ENCODE measurements around the gene PSME2. TPM values are rescaled to one million over a fixed set of nuclear protein-coding genes. Genes with fewer than 3 reads are reported as not detected.
A peak's percentile ranks its signal among the peaks of the same experiment; 100 is the strongest.

Gene PSME2
- total and polyA plus RNA-seq, 9 of the 15 experiments (the other 6 are each of a cell fraction or from before 2014, with no cell fraction given) = 111 to 579 (median 159) TPM

DNA sequence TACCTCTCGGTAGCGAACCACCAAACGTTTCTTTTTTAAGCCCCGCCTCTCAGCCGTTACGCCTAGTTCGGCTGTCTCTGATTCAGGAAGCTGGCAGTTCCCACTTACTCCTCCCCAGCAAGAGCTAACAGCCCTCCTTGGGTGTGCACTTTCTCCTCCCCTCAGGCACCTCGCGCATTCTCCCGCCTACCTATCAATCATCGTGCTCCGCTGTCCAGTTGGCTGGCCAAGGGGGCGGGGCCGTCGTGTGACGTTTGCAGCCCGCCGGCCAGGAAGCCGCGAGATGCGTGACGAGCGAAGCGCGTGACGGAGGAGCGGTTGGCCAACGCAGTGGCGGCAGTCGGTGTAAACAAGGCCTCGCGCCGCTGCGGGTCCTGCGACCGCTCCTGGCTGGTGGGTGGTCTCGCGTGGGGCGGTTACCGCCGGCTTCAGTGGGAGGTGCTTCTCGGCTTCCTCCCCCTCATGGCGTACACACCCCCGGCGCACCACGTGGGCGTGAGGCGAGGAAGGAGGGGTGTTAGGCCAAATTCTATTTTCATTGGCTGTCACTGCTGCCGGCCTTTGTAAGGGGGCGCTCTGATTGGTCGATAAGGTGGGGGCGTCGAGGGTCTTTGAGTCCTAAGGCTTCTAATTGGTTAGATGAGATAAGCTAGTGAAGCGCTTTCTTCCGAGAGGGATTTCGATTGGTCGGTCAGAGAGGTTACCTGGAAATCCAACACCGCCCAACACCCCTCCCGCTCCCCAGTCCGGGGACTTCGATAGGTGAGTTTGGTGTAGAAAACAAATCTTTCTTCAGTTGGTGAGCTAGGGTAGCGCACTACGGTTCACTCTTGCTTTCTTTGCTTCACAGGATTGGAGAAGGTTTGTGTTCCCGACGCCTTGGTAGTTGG lies 31.6 kb downstream of the PSME2 start, which contains the start of the genes DCAF11 and NRL (continued):
- TF ChIP-seq, protein P1, sequence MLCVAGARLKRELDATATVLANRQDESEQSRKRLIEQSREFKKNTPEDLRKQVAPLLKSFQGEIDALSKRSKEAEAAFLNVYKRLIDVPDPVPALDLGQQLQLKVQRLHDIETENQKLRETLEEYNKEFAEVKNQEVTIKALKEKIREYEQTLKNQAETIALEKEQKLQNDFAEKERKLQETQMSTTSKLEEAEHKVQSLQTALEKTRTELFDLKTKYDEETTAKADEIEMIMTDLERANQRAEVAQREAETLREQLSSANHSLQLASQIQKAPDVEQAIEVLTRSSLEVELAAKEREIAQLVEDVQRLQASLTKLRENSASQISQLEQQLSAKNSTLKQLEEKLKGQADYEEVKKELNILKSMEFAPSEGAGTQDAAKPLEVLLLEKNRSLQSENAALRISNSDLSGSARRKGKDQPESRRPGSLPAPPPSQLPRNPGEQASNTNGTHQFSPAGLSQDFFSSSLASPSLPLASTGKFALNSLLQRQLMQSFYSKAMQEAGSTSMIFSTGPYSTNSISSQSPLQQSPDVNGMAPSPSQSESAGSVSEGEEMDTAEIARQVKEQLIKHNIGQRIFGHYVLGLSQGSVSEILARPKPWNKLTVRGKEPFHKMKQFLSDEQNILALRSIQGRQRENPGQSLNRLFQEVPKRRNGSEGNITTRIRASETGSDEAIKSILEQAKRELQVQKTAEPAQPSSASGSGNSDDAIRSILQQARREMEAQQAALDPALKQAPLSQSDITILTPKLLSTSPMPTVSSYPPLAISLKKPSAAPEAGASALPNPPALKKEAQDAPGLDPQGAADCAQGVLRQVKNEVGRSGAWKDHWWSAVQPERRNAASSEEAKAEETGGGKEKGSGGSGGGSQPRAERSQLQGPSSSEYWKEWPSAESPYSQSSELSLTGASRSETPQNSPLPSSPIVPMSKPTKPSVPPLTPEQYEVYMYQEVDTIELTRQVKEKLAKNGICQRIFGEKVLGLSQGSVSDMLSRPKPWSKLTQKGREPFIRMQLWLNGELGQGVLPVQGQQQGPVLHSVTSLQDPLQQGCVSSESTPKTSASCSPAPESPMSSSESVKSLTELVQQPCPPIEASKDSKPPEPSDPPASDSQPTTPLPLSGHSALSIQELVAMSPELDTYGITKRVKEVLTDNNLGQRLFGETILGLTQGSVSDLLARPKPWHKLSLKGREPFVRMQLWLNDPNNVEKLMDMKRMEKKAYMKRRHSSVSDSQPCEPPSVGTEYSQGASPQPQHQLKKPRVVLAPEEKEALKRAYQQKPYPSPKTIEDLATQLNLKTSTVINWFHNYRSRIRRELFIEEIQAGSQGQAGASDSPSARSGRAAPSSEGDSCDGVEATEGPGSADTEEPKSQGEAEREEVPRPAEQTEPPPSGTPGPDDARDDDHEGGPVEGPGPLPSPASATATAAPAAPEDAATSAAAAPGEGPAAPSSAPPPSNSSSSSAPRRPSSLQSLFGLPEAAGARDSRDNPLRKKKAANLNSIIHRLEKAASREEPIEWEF (CRISPR knock-in tag; IDR thresholded peaks at IDR 0.05) = no peak
- TF ChIP-seq MEIS2 (IDR thresholded peaks at IDR 0.05; ENCODE audit: partially characterized antibody) = peak; percentile 99
- TF ChIP-seq, protein P2, sequence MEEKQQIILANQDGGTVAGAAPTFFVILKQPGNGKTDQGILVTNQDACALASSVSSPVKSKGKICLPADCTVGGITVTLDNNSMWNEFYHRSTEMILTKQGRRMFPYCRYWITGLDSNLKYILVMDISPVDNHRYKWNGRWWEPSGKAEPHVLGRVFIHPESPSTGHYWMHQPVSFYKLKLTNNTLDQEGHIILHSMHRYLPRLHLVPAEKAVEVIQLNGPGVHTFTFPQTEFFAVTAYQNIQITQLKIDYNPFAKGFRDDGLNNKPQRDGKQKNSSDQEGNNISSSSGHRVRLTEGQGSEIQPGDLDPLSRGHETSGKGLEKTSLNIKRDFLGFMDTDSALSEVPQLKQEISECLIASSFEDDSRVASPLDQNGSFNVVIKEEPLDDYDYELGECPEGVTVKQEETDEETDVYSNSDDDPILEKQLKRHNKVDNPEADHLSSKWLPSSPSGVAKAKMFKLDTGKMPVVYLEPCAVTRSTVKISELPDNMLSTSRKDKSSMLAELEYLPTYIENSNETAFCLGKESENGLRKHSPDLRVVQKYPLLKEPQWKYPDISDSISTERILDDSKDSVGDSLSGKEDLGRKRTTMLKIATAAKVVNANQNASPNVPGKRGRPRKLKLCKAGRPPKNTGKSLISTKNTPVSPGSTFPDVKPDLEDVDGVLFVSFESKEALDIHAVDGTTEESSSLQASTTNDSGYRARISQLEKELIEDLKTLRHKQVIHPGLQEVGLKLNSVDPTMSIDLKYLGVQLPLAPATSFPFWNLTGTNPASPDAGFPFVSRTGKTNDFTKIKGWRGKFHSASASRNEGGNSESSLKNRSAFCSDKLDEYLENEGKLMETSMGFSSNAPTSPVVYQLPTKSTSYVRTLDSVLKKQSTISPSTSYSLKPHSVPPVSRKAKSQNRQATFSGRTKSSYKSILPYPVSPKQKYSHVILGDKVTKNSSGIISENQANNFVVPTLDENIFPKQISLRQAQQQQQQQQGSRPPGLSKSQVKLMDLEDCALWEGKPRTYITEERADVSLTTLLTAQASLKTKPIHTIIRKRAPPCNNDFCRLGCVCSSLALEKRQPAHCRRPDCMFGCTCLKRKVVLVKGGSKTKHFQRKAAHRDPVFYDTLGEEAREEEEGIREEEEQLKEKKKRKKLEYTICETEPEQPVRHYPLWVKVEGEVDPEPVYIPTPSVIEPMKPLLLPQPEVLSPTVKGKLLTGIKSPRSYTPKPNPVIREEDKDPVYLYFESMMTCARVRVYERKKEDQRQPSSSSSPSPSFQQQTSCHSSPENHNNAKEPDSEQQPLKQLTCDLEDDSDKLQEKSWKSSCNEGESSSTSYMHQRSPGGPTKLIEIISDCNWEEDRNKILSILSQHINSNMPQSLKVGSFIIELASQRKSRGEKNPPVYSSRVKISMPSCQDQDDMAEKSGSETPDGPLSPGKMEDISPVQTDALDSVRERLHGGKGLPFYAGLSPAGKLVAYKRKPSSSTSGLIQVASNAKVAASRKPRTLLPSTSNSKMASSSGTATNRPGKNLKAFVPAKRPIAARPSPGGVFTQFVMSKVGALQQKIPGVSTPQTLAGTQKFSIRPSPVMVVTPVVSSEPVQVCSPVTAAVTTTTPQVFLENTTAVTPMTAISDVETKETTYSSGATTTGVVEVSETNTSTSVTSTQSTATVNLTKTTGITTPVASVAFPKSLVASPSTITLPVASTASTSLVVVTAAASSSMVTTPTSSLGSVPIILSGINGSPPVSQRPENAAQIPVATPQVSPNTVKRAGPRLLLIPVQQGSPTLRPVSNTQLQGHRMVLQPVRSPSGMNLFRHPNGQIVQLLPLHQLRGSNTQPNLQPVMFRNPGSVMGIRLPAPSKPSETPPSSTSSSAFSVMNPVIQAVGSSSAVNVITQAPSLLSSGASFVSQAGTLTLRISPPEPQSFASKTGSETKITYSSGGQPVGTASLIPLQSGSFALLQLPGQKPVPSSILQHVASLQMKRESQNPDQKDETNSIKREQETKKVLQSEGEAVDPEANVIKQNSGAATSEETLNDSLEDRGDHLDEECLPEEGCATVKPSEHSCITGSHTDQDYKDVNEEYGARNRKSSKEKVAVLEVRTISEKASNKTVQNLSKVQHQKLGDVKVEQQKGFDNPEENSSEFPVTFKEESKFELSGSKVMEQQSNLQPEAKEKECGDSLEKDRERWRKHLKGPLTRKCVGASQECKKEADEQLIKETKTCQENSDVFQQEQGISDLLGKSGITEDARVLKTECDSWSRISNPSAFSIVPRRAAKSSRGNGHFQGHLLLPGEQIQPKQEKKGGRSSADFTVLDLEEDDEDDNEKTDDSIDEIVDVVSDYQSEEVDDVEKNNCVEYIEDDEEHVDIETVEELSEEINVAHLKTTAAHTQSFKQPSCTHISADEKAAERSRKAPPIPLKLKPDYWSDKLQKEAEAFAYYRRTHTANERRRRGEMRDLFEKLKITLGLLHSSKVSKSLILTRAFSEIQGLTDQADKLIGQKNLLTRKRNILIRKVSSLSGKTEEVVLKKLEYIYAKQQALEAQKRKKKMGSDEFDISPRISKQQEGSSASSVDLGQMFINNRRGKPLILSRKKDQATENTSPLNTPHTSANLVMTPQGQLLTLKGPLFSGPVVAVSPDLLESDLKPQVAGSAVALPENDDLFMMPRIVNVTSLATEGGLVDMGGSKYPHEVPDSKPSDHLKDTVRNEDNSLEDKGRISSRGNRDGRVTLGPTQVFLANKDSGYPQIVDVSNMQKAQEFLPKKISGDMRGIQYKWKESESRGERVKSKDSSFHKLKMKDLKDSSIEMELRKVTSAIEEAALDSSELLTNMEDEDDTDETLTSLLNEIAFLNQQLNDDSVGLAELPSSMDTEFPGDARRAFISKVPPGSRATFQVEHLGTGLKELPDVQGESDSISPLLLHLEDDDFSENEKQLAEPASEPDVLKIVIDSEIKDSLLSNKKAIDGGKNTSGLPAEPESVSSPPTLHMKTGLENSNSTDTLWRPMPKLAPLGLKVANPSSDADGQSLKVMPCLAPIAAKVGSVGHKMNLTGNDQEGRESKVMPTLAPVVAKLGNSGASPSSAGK (IDR thresholded peaks at IDR 0.05) = peak; percentile 92
- no peak for TF ChIP-seq ZNF311 (CRISPR knock-in tag; IDR thresholded peaks at IDR 0.05)
- TF ChIP-seq, protein P3, sequence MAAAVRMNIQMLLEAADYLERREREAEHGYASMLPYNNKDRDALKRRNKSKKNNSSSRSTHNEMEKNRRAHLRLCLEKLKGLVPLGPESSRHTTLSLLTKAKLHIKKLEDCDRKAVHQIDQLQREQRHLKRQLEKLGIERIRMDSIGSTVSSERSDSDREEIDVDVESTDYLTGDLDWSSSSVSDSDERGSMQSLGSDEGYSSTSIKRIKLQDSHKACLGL (CRISPR knock-in tag; IDR thresholded peaks at IDR 0.05; ENCODE audit: borderline replicate concordance, poor library complexity, severe bottlenecking) = peak; percentile 80

All from K562 (cell line).